K562 (cell line): ENCODE results near the gene NMB. TPM values are rescaled to one million over a fixed set of nuclear protein-coding genes. Genes with fewer than 3 reads are reported as not detected.
A peak's percentile ranks its signal among the peaks of the same experiment; 100 is the strongest.

Experiments used
- ATAC-seq: fragments of 200-7000 bp; cut with Tn5 transposase; 3 replicates; pipeline ENCODE4 v1.9.1; 2020; ENCODE audit warnings: moderate library complexity
- BruUV-seq: library from RNA; stranded (reverse); fragments of 400-500 nt; replicated peaks from 2 replicates; lab custom pipeline; 2021; lab: Mats Ljungman, UMichigan
- CTCF ChIA-PET: fragments of 300-600 bp; formaldehyde crosslinking; extraction: SDS; loops from one replicate; lab custom pipeline; 2021; ENCODE audit warnings: low intra/inter-chr PET ratio; lab: Yijun Ruan, JAX
- POLR2A ChIA-PET: fragments of 300-600, 350-650 bp; sonication (Branson Sonifier 250); formaldehyde crosslinking; extraction: SDS; loops from one replicate; lab custom pipeline; 2021; ENCODE audit warnings: antibody characterized with exemption, inconsistent platforms; lab: Yijun Ruan, JAX
- DNase-seq, 4 experiments: peaks; one replicate each; pipeline versions ENCODE4 v3.0.0 to v3.0.0-alpha.2; 2011 to 2018; ENCODE audit warnings: low spot score in 3 of 4, mixed read lengths in 3 of 4; ENCODE audit errors: extremely low read depth in 1 of 4
- FAIRE-seq: peaks from 2 replicates; lab custom pipeline; 2011; peaks lifted over from hg19 to GRCh38; lab: Jason Lieb, UNC
- H2AFZ ChIP-seq: 2 replicates; pipeline ENCODE4 v1.6.0; 2011; ENCODE audit warnings: low read depth, low read length, control low read depth, inconsistent platforms
- H3K27ac ChIP-seq: fragments of 200-600 bp; 3 replicates; pipeline ENCODE4 v1.8.0; 2011; ENCODE audit warnings: low read depth, mild to moderate bottlenecking, control low read depth, inconsistent platforms, low read length, moderate library complexity, mixed read lengths; ENCODE audit errors: extremely low read depth
- H3K27me3 ChIP-seq, 2 experiments: fragments of 300-600 bp in 1 of 2; 2 replicates in 1 of 2; 3 replicates in 1 of 2; pipeline versions ENCODE4 v1.6.0 to v1.8.0; 2011; ENCODE audit warnings: inconsistent platforms in 2 of 2, low read length in 2 of 2, mild to moderate bottlenecking in 1 of 2, mixed read lengths in 1 of 2, moderate library complexity in 1 of 2; ENCODE audit not compliant: control insufficient read depth in 2 of 2, insufficient read depth in 2 of 2
- H3K36me3 ChIP-seq: fragments of 300-600 bp; 3 replicates; pipeline ENCODE4 v1.8.0; 2011; ENCODE audit warnings: mild to moderate bottlenecking, low read length, inconsistent platforms; ENCODE audit not compliant: control insufficient read depth, insufficient read depth
- H3K4me1 ChIP-seq, 2 experiments: fragments of 200-600 bp in 1 of 2; replicated peaks in 1 of 2; 2 replicates in 1 of 2; 3 replicates in 1 of 2; pipeline versions ENCODE4 v1.5.1 to v1.8.0; 2011; ENCODE audit warnings: inconsistent platforms in 2 of 2, low read length in 2 of 2, mild to moderate bottlenecking in 1 of 2, mixed read lengths in 1 of 2, moderate library complexity in 1 of 2; ENCODE audit not compliant: control insufficient read depth in 2 of 2, insufficient read depth in 2 of 2
- H3K4me2 ChIP-seq: 2 replicates; pipeline ENCODE4 v1.6.1; 2011; ENCODE audit warnings: low read length, control low read depth, inconsistent platforms, mixed read lengths; ENCODE audit not compliant: insufficient read depth
- H3K4me3 ChIP-seq: fragments of 200-600 bp; sonication (generic), shearing (Covaris generic); 2 replicates; pipeline ENCODE4 v1.5.1; 2016; ENCODE audit warnings: control low read depth, inconsistent platforms
- H3K79me2 ChIP-seq: fragments of 200-600 bp; 3 replicates; pipeline ENCODE4 v1.8.0; 2011; ENCODE audit warnings: low read length, inconsistent platforms; ENCODE audit not compliant: control insufficient read depth, insufficient read depth
- H3K9ac ChIP-seq, 2 experiments: 2 replicates each; pipeline versions ENCODE4 v1.6.0 to v1.6.1; 2011; ENCODE audit warnings: low read depth in 2 of 2, low read length in 2 of 2, control low read depth in 1 of 2, inconsistent platforms in 1 of 2, mild to moderate bottlenecking in 1 of 2, mixed read lengths in 1 of 2; ENCODE audit not compliant: insufficient read depth in 1 of 2
- H3K9me1 ChIP-seq: one replicate; pipeline ENCODE4 v1.6.0; 2011; ENCODE audit warnings: inconsistent platforms, mild to moderate bottlenecking, low read length, moderate library complexity; ENCODE audit not compliant: control insufficient read depth, insufficient read depth
- H3K9me3 ChIP-seq: replicated peaks from 2 replicates; pipeline ENCODE4 v1.5.1; 2011; ENCODE audit warnings: low read depth, low read length, inconsistent platforms; ENCODE audit not compliant: control insufficient read depth, insufficient read depth
- H4K20me1 ChIP-seq: replicated peaks from 2 replicates; pipeline ENCODE4 v1.6.1; 2011; ENCODE audit warnings: low read length, inconsistent platforms, mixed read lengths; ENCODE audit not compliant: control insufficient read depth, insufficient read depth
- CEBPB ChIP-seq: fragments of 450-650 bp; IDR thresholded peaks from 2 replicates; pipeline ENCODE4 v1.6.1; 2016; ENCODE audit warnings: missing genetic modification characterization, missing compliant biosample characterization
- ETV6 ChIP-seq, 3 experiments: fragments of 150-350 bp in 1 of 3; sonication (generic) in 1 of 3; formaldehyde crosslinking in 1 of 3; IDR thresholded peaks; 2 replicates each; pipeline versions ENCODE4 v1.6.1 to v1.8.0; 2014 to 2022; ENCODE audit warnings: borderline replicate concordance in 2 of 3, low read depth in 2 of 3, antibody characterized with exemption in 1 of 3, low read length in 1 of 3, mild to moderate bottlenecking in 1 of 3, missing genetic modification reagents in 1 of 3
- GABPB2 ChIP-seq: fragments of 250-450 bp; sonication (Bioruptor Pico); conservative IDR thresholded peaks from 2 replicates; pipeline ENCODE4 v1.5.1; 2021; ENCODE audit warnings: mild to moderate bottlenecking
- HNRNPUL1 ChIP-seq: fragments of 200-400 bp; formaldehyde crosslinking; IDR thresholded peaks from 2 replicates; pipeline ENCODE4 v1.6.1; 2017; ENCODE audit warnings: low read length
- NR4A1 ChIP-seq, 2 experiments: fragments of 250-450 bp in 1 of 2; fragments of 450-650 bp in 1 of 2; sonication (Bioruptor Pico) in 1 of 2; IDR thresholded peaks; 2 replicates each; pipeline versions ENCODE4 v1.4.0 to v1.6.1; 2016 to 2020; ENCODE audit warnings: mild to moderate bottlenecking in 2 of 2, missing compliant biosample characterization in 1 of 2, missing genetic modification characterization in 1 of 2, moderate library complexity in 1 of 2
- PCBP1 ChIP-seq: fragments of 200-400 bp; formaldehyde crosslinking; IDR thresholded peaks from 2 replicates; pipeline ENCODE4 v1.6.1; 2018; ENCODE audit warnings: mild to moderate bottlenecking, low read depth, low read length; ENCODE audit not compliant: poor library complexity, severe bottlenecking
- RFX7 ChIP-seq: fragments of 250-450 bp; sonication (Bioruptor Pico); IDR thresholded peaks from 2 replicates; pipeline ENCODE4 v1.5.1; 2021; ENCODE audit warnings: mild to moderate bottlenecking
- ZC3H11A ChIP-seq: IDR thresholded peaks from 2 replicates; pipeline ENCODE4 v1.6.1; 2012; ENCODE audit warnings: low read depth, low read length, improper control_type of control experiment
- ZKSCAN1 ChIP-seq: fragments of 150-350 bp; IDR thresholded peaks from 2 replicates; pipeline ENCODE4 v1.6.1; 2016; ENCODE audit warnings: low read depth, low read length
- WGBS: fragments of 100-300 bp; shearing (Covaris generic); methylation state at CpG from one replicate; pipeline ENCODE4 v1.1.6; 2016; ENCODE audit warnings: low coverage, mixed read lengths; ENCODE audit not compliant: insufficient coverage; ENCODE audit errors: missing lambda C conversion rate; 5-methylcytosine and 5-hydroxymethylcytosine counted together
- in situ Hi-C: fragments of 300-500 bp; cut with MboI; formaldehyde crosslinking; loops from 4 replicates; pipeline ENCODE4 v1.15.0; 2018; ENCODE audit warnings: inconsistent platforms, mixed read lengths
- intact Hi-C: fragments of 100-400 bp; cut with micrococcal nuclease; formaldehyde crosslinking; loops from 2 replicates; pipeline ENCODE4 v1.14.2; 2022
- polyA plus RNA-seq, 8 experiments: library from polyadenylated mRNA; depleted of rRNA in 4 of 8; stranded (reverse) in 5 of 8; unstranded in 3 of 8; fragments of >200 nt; fragmentation: Nextera tagmentation in 2 of 8; fragmentation: Illumina TruSeq in 1 of 8; extraction: Ambion mirVana in 2 of 8; extraction: Trizol in 1 of 8; gene quantifications; 2 replicates each; pipeline versions ENCODE4 v1.2.1 to v1.2.3, GENCODE V29; 2011 to 2014; ENCODE audit warnings: inconsistent platforms in 1 of 8, missing spikeins in 1 of 8
- total RNA-seq, 7 experiments: library from RNA; depleted of rRNA in 6 of 7; stranded (reverse); fragments of >200 nt in 6 of 7; fragmentation: Illumina TruSeq in 2 of 7; extraction: Trizol in 2 of 7; gene quantifications; 2 replicates each; pipeline versions ENCODE4 v1.2.1 to v1.2.3, GENCODE V29; 2011 to 2021; ENCODE audit warnings: low replicate concordance in 1 of 7

NMB gene
- total and polyA plus RNA-seq, 9 of the 15 experiments (the other 6 are each of a cell fraction or from before 2014, with no cell fraction given) = 0.06 to 0.16 (median 0.09) TPM; not detected in 5

DNA sequence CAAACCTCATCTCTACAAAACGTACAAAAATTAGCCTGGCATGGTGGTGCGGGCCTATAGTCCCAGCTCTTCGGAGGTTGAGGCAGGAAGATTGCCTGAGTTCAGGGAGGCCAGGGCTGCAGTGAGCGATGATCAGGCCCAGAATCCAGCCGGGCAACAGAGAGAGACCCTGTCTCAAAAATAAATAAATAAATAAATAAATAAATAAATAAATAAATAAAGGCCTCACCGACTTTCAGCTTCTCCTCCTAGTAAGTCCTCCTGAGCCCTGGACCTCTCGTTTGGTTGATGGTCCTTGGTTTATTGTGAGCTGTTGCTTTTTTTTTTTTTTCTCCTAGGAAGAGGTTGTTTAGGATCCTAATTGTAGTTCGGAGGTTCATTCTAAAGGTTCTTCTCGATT lies 29.0 kb downstream of the NMB start:
- no peak overlapping the region for H3K4me3 ChIP-seq
- H3K79me2 ChIP-seq = peaks cover 26% of the 10 kb centered on the region
- 80% methylated on average over 8 of the region's 9 CpGs for WGBS
- H3K4me2 ChIP-seq = no peak overlapping the region
- no peak for DNase-seq
- no peaks in the 10 kb centered on the region for H3K36me3 ChIP-seq
- intact Hi-C loops = no loop called here
- no peaks in the 10 kb centered on the region; the same call in 1 of the 2 replicates for H4K20me1 ChIP-seq
- no peak overlapping the region for H2AFZ ChIP-seq
- H3K4me1 ChIP-seq = peaks cover 20 to 21% of the 10 kb centered on the region in 2 experiments; a peak in 4 of 5 replicates
- no peaks in the 10 kb centered on the region for H3K27me3 ChIP-seq
- peak; percentile 80; the same call in 1 of the 2 replicates for TF ChIP-seq ZC3H11A
- no peak for TF ChIP-seq GABPB2 (CRISPR knock-in tag)
- ChIA-PET CTCF (no interaction called here), POLR2A (interaction anchor here (0.6 to 1.7 kb wide), 4 partner anchors 12 to 321 kb away, joined by 3 to 6 read pairs (median 4); no protein-coding TSS in a partner anchor)
- no peak for ATAC-seq
- H3K9ac ChIP-seq = no peak overlapping the region
- no peaks in the 10 kb centered on the region for H3K9me3 ChIP-seq
- in situ Hi-C loops = no loop called here
- no peaks in the 10 kb centered on the region for H3K9me1 ChIP-seq
- H3K27ac ChIP-seq = no peak overlapping the region
- no TSS peak for BruUV-seq
- no peak for FAIRE-seq

DNA sequence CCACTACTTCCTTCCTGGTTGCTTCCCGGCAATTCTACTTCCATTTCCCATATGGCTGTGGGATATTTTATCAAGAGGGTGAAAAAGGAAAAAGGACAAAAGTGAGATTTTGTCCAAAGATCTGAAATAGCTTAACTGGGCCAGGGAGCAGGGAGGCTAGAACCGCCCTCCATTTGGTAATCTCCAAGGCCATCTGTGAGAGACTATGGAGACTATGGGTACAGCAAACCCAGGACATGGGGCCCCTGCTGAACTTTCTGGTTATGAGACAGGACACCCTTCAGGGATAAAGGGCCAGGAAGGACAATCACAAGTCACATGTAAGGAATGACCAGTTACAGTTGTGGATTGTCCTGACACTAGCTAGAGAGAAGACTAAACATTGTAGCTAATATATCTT lies 32.9 kb downstream of the NMB start:
- no TSS peak for BruUV-seq
- WGBS = 20% methylated on average over 2 of the region's 2 CpGs
- Histone ChIP-seq H3K4me2 (peak overlapping the region; percentile 13; the same call in 1 of the 2 replicates), H3K27ac (peak overlapping the region; percentile 26; the same call in 1 of the 3 replicates), H3K9ac (peak overlapping the region; percentile 18 to 54; a peak in 2 of 4 replicates), H3K9me1 (no peaks in the 10 kb centered on the region), H3K4me1 (peaks cover 4 to 8% of the 10 kb centered on the region in 2 experiments; a peak in 4 of 5 replicates), H3K36me3 (peaks cover 21% of the 10 kb centered on the region; the same call in 2 of the 3 replicates), H3K9me3 (peaks cover 22% of the 10 kb centered on the region), H3K27me3 (no peaks in the 10 kb centered on the region), H2AFZ (peak overlapping the region; percentile 47), H4K20me1 (no peaks in the 10 kb centered on the region), H3K4me3 (no peak overlapping the region), H3K79me2 (no peaks in the 10 kb centered on the region)
- POLR2A ChIA-PET = interaction anchor here (0.6 to 1.1 kb wide), 2 partner anchors 20 to 29 kb away, joined by 3 to 6 read pairs; partner anchors contain the start of gene WDR73
- in situ Hi-C loops = no loop called here
- ATAC-seq (peak; percentile 79), FAIRE-seq (peak; percentile 62), DNase-seq (peak in 3 of 4 experiments; percentile 22 to 44 (median 27))
- TF ChIP-seq ZKSCAN1 = no peak
- no peak for TF ChIP-seq CEBPB (tag)
- 0 out of 4 replicates have a peak, but pooled peaks of 1 of the 2 experiments have one; percentile 53 for TF ChIP-seq ETV6 (IDR thresholded peaks at IDR 0.05; ENCODE audit: borderline replicate concordance in 1 of 2, low read depth in 2 of 2, low read length in 1 of 2)
- TF ChIP-seq ETV6 (CRISPR knock-in tag; IDR thresholded peaks at IDR 0.05; ENCODE audit: borderline replicate concordance) = no peak
- no peak for TF ChIP-seq HNRNPUL1
- no peak for TF ChIP-seq NR4A1 (CRISPR knock-in tag; IDR thresholded peaks at IDR 0.05)
- no peak for TF ChIP-seq NR4A1 (tag; IDR thresholded peaks at IDR 0.05)
- no peak for TF ChIP-seq PCBP1
- no peak for TF ChIP-seq RFX7
- intact Hi-C loops = no loop called here
- CTCF ChIA-PET = no interaction called here
